GM12878 (cell line): ENCODE data around the gene NDE1. TPM values are rescaled to one million over a fixed set of nuclear protein-coding genes. Genes with fewer than 3 reads are reported as not detected.

ENCODE experiments used
- BCL11A ChIP-seq: IDR thresholded peaks from 2 replicates; pipeline ENCODE4 v1.6.1; 2011; ENCODE audit warnings: low read depth, low read length
- CUX1 ChIP-seq: IDR thresholded peaks from 2 replicates; pipeline ENCODE4 v1.6.1; 2012; ENCODE audit warnings: improper control_type of control experiment, low read depth, low read length; ENCODE audit not compliant: insufficient replicate concordance
- GATAD2B ChIP-seq: fragments of 450-650 bp; conservative IDR thresholded peaks from 2 replicates; pipeline ENCODE4 v1.6.1; 2017; ENCODE audit warnings: low read depth, mild to moderate bottlenecking, moderate library complexity
- MTA2 ChIP-seq: fragments of 450-650 bp; IDR thresholded peaks from 2 replicates; pipeline ENCODE4 v1.6.1; 2016; ENCODE audit warnings: low read depth, mild to moderate bottlenecking, moderate library complexity
- MYB ChIP-seq: fragments of 150-350 bp; IDR thresholded peaks from 2 replicates; pipeline ENCODE4 v1.6.1; 2014; ENCODE audit warnings: mild to moderate bottlenecking, low read depth, low read length, borderline replicate concordance
- PRDM15 ChIP-seq: fragments of 450-650 bp; formaldehyde crosslinking; IDR thresholded peaks from 2 replicates; pipeline ENCODE4 v1.4.0; 2020; ENCODE audit warnings: mild to moderate bottlenecking, moderate library complexity
- RUNX3 ChIP-seq: IDR thresholded peaks from 2 replicates; pipeline ENCODE4 v1.6.1; 2012; ENCODE audit warnings: low read length, inconsistent platforms
- SREBF1 ChIP-seq: IDR thresholded peaks from 2 replicates; pipeline ENCODE4 v1.6.1; 2012; ENCODE audit warnings: mild to moderate bottlenecking, low read length
- TBL1XR1 ChIP-seq: IDR thresholded peaks from 2 replicates; pipeline ENCODE4 v1.6.1; 2012; ENCODE audit warnings: low read depth, low read length, improper control_type of control experiment
- ZNF274 ChIP-seq: IDR thresholded peaks from one replicate; pipeline ENCODE4 v1.8.0; 2011; ENCODE audit not compliant: insufficient read length, insufficient read depth
- ZNF384 ChIP-seq: IDR thresholded peaks from 2 replicates; pipeline ENCODE4 v1.6.1; 2012; ENCODE audit warnings: low read depth, mild to moderate bottlenecking, low read length, improper control_type of control experiment, borderline replicate concordance
- ZZZ3 ChIP-seq: IDR thresholded peaks from 2 replicates; pipeline ENCODE4 v1.6.1; 2011; ENCODE audit warnings: low read depth; ENCODE audit not compliant: control insufficient read depth, insufficient read length
- polyA plus RNA-seq, 11 experiments: library from polyadenylated mRNA; depleted of rRNA in 4 of 11; unstranded in 6 of 11; stranded (reverse) in 5 of 11; fragments of >200 nt; fragmentation: Nextera tagmentation in 4 of 11; fragmentation: Illumina TruSeq in 1 of 11; extraction: Ambion mirVana in 4 of 11; extraction: Trizol in 1 of 11; gene quantifications; 1 replicate in 1 of 11; 2 replicates in 10 of 11; pipeline versions ENCODE4 v1.2.1 to v1.2.3, GENCODE V29; 2011 to 2016; ENCODE audit warnings: inconsistent platforms in 2 of 11, missing spikeins in 2 of 11, low read depth in 1 of 11
- total RNA-seq, 4 experiments: library from RNA; depleted of rRNA in 3 of 4; stranded (reverse); fragments of >200 nt in 3 of 4; fragmentation: Illumina TruSeq in 1 of 4; extraction: Trizol in 1 of 4; gene quantifications; 2 replicates each; pipeline versions ENCODE4 v1.2.1 to v1.2.3, GENCODE V29; 2013 to 2021
- TF ChIP-seq, protein P1 (sequence below): IDR thresholded peaks from 2 replicates; pipeline ENCODE4 v1.6.1; 2012; ENCODE audit warnings: low read depth, low read length, improper control_type of control experiment
- TF ChIP-seq, protein P2 (sequence below): fragments of 450-650 bp; formaldehyde crosslinking; IDR thresholded peaks from 2 replicates; pipeline ENCODE4 v1.4.0; 2022; ENCODE audit warnings: mild to moderate bottlenecking, moderate library complexity
- TF ChIP-seq, protein P3 (sequence below): fragments of 450-650 bp; IDR thresholded peaks from 2 replicates; pipeline ENCODE4 v1.6.1; 2014; ENCODE audit warnings: mild to moderate bottlenecking

The NDE1 gene
- total and polyA plus RNA-seq, 10 of the 15 experiments (the other 5 are each of a cell fraction or from before 2014, with no cell fraction given): 5.7 to 148 (median 87.8) TPM

DNA sequence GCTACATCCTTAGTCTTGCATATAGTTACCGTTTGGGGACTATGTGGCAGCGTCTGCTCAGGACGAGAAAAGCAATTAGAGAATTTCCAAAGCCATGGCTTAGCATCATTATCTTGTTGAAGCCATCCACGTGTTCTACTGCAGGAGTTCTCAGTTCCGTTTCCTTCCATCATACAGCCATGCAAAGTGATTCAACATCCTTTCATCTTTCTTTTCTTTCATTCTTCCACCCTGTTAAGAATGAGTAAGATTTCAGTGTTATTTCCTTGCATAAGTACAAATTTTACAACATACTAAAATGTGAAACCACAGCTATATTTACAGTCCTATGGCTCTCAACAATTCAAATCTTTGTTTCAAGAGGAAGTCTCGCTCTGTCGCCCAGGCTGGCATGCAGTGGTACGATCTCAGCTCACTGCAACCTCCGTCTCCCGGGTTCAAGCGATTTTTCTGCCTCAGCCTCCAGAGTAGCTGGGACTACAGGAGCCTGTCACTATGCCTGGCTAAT lies 10.9 kb upstream of the NDE1 start (continued):
- TF ChIP-seq PRDM15 (no peak), ZZZ3 (no peak), TBL1XR1 (peak; percentile 59; the same call in 1 of the 2 replicates), MYB (no peak), RUNX3 (peak; percentile 84), BCL11A (no peak), ZNF384 (no peak), SREBF1 (no peak), MTA2 (peak; percentile 83), CUX1 (no peak), GATAD2B (no peak; the same call in 1 of the 2 replicates), ZNF274 (no peak)
- TF ChIP-seq, protein P1, sequence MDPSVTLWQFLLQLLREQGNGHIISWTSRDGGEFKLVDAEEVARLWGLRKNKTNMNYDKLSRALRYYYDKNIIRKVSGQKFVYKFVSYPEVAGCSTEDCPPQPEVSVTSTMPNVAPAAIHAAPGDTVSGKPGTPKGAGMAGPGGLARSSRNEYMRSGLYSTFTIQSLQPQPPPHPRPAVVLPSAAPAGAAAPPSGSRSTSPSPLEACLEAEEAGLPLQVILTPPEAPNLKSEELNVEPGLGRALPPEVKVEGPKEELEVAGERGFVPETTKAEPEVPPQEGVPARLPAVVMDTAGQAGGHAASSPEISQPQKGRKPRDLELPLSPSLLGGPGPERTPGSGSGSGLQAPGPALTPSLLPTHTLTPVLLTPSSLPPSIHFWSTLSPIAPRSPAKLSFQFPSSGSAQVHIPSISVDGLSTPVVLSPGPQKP: no peak
- TF ChIP-seq, protein P2, sequence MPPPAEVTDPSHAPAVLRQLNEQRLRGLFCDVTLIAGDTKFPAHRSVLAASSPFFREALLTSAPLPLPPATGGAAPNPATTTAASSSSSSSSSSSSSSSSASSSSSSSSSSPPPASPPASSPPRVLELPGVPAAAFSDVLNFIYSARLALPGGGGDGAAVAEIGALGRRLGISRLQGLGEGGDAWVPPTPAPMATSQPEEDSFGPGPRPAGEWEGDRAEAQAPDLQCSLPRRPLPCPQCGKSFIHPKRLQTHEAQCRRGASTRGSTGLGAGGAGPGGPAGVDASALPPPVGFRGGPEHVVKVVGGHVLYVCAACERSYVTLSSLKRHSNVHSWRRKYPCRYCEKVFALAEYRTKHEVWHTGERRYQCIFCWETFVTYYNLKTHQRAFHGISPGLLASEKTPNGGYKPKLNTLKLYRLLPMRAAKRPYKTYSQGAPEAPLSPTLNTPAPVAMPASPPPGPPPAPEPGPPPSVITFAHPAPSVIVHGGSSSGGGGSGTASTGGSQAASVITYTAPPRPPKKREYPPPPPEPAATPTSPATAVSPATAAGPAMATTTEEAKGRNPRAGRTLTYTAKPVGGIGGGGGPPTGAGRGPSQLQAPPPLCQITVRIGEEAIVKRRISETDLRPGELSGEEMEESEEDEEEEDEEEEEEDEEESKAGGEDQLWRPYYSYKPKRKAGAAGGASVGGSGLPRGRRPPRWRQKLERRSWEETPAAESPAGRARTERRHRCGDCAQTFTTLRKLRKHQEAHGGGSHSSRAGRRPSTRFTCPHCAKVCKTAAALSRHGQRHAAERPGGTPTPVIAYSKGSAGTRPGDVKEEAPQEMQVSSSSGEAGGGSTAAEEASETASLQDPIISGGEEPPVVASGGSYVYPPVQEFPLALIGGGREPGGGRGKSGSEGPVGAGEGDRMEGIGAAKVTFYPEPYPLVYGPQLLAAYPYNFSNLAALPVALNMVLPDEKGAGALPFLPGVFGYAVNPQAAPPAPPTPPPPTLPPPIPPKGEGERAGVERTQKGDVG (CRISPR knock-in tag): no peak
- TF ChIP-seq, protein P3, sequence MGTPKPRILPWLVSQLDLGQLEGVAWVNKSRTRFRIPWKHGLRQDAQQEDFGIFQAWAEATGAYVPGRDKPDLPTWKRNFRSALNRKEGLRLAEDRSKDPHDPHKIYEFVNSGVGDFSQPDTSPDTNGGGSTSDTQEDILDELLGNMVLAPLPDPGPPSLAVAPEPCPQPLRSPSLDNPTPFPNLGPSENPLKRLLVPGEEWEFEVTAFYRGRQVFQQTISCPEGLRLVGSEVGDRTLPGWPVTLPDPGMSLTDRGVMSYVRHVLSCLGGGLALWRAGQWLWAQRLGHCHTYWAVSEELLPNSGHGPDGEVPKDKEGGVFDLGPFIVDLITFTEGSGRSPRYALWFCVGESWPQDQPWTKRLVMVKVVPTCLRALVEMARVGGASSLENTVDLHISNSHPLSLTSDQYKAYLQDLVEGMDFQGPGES: no peak
